Ishikawa (cell line): ENCODE results near the gene MRPS11.

Experiments
- CEBPB ChIP-seq: IDR thresholded peaks from 2 replicates; pipeline ENCODE4 v1.6.1; 2012
- CREB1 ChIP-seq: IDR thresholded peaks from 2 replicates; pipeline ENCODE4 v1.6.1; 2012; ENCODE audit warnings: low read depth
- EGR1 ChIP-seq: IDR thresholded peaks from 2 replicates; pipeline ENCODE4 v1.6.1; 2012
- EP300 ChIP-seq: IDR thresholded peaks from 2 replicates; pipeline ENCODE4 v1.6.1; 2012; ENCODE audit warnings: borderline replicate concordance
- FOXM1 ChIP-seq: IDR thresholded peaks from 2 replicates; pipeline ENCODE4 v1.6.1; 2012; ENCODE audit warnings: low read depth, borderline replicate concordance
- NFIC ChIP-seq: IDR thresholded peaks from 2 replicates; pipeline ENCODE4 v1.6.1; 2012
- RAD21 ChIP-seq: IDR thresholded peaks from 2 replicates; pipeline ENCODE4 v1.6.1; 2012; ENCODE audit warnings: low read depth
- TAF1 ChIP-seq: IDR thresholded peaks from 2 replicates; pipeline ENCODE4 v1.6.1; 2012; ENCODE audit warnings: low read depth, mild to moderate bottlenecking
- TEAD4 ChIP-seq: IDR thresholded peaks from 2 replicates; pipeline ENCODE4 v1.6.1; 2012
- YY1 ChIP-seq: IDR thresholded peaks from 2 replicates; pipeline ENCODE4 v1.6.1; 2012; ENCODE audit warnings: low read depth
- ZBTB7A ChIP-seq: IDR thresholded peaks from 2 replicates; pipeline ENCODE4 v1.6.1; 2012; ENCODE audit warnings: low read depth
- TF ChIP-seq, protein P1 (sequence below): IDR thresholded peaks from 2 replicates; pipeline ENCODE4 v1.6.1; 2012
- TF ChIP-seq, protein P2 (sequence below): IDR thresholded peaks from 2 replicates; pipeline ENCODE4 v1.6.1; 2012; ENCODE audit warnings: low read depth, mild to moderate bottlenecking

DNA sequence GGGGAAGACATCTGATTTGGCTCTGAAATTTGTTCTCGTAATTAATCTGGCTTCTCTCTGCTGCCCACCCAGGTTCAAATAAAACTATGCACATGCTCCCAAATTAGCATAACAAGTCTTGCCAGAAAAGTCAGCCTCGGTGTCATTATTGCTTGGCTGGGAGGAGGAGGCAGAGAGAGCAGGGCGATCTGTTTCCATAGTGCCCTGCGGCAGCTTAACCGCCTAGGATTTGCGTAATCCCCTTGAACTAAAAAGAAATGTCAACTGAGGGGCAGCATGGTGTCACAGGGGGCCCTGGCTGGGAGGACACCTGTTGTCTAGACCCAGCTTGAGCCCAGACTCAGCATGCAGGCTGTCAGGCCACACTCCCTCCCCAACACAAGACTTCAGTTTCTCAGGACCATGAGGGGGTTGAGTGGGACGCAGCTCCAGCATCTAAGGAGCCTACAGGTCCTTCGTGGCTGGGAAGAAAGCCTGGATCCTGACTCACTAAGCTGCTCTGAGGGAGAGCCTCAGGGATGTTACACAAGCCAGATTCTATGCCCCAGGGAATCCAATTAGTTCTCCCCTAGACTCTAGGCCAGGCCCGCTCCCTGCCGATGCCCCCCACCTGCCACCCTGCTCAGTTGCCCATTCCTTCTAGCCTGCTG, 17.3 kb downstream of the MRPS11 start:
- TF ChIP-seq RAD21: no peak
- no peak for TF ChIP-seq NFIC
- TF ChIP-seq, protein P1, sequence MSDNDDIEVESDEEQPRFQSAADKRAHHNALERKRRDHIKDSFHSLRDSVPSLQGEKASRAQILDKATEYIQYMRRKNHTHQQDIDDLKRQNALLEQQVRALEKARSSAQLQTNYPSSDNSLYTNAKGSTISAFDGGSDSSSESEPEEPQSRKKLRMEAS: no peak
- no peak for TF ChIP-seq FOXM1
- TF ChIP-seq YY1: no peak
- TF ChIP-seq TAF1: no peak
- no peak for TF ChIP-seq TEAD4
- TF ChIP-seq EGR1: no peak
- TF ChIP-seq CREB1: no peak
- TF ChIP-seq EP300: no peak
- TF ChIP-seq, protein P2, sequence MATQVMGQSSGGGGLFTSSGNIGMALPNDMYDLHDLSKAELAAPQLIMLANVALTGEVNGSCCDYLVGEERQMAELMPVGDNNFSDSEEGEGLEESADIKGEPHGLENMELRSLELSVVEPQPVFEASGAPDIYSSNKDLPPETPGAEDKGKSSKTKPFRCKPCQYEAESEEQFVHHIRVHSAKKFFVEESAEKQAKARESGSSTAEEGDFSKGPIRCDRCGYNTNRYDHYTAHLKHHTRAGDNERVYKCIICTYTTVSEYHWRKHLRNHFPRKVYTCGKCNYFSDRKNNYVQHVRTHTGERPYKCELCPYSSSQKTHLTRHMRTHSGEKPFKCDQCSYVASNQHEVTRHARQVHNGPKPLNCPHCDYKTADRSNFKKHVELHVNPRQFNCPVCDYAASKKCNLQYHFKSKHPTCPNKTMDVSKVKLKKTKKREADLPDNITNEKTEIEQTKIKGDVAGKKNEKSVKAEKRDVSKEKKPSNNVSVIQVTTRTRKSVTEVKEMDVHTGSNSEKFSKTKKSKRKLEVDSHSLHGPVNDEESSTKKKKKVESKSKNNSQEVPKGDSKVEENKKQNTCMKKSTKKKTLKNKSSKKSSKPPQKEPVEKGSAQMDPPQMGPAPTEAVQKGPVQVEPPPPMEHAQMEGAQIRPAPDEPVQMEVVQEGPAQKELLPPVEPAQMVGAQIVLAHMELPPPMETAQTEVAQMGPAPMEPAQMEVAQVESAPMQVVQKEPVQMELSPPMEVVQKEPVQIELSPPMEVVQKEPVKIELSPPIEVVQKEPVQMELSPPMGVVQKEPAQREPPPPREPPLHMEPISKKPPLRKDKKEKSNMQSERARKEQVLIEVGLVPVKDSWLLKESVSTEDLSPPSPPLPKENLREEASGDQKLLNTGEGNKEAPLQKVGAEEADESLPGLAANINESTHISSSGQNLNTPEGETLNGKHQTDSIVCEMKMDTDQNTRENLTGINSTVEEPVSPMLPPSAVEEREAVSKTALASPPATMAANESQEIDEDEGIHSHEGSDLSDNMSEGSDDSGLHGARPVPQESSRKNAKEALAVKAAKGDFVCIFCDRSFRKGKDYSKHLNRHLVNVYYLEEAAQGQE: no peak
- TF ChIP-seq ZBTB7A: no peak
- no peak for TF ChIP-seq CEBPB
